Body of pancreas (tissue), 4 donors: Measurements from ENCODE around the gene ADA. TPM values are rescaled to one million over a fixed set of nuclear protein-coding genes. Genes with fewer than 3 reads are reported as not detected.

Experiments
- ATAC-seq: fragments of 150-250 bp; one replicate; pipeline ENCODE4 v1.9.1; 2016
- DNase-seq, 4 donors: peaks; one replicate each; pipeline ENCODE4 v3.0.0-alpha.2; 2019
- H3K27ac ChIP-seq, 4 donors: fragments of 200-600 bp; sonication (generic); 1 replicate in 3 of 4; 2 replicates in 1 of 4; pipeline versions ENCODE4 v1.5.1 to v1.6.1; 2016 to 2019; ENCODE audit warnings: mild to moderate bottlenecking in 1 of 4, mixed read lengths in 1 of 4, moderate library complexity in 1 of 4
- H3K27me3 ChIP-seq, 2 donors: fragments of 200-600 bp; sonication (generic); one replicate each; pipeline ENCODE4 v1.6.0; 2016; ENCODE audit warnings: mild to moderate bottlenecking in 1 of 2
- H3K36me3 ChIP-seq, 2 donors: fragments of 200-600 bp; sonication (generic); replicated peaks in 1 of 2; 2 replicates each; pipeline ENCODE4 v1.5.1; 2016; ENCODE audit warnings: low read depth in 2 of 2; ENCODE audit not compliant: insufficient read depth in 1 of 2
- H3K4me1 ChIP-seq: fragments of 200-600 bp; sonication (generic); one replicate; pipeline ENCODE4 v1.6.0; 2016
- H3K4me3 ChIP-seq, 2 donors: fragments of 200-600 bp; sonication (generic); 1 replicate in 1 of 2; 2 replicates in 1 of 2; pipeline ENCODE4 v1.5.1; 2016 to 2019
- H3K9me3 ChIP-seq, 3 donors: fragments of 200-600 bp; sonication (generic); 1 replicate in 2 of 3; 2 replicates in 1 of 3; pipeline ENCODE4 v1.5.1; 2016
- CTCF ChIP-seq, 7 experiments: fragments of 450-650 bp in 4 of 7; fragments of 200-600 bp in 3 of 7; sonication (generic) in 3 of 7; IDR thresholded peaks; one replicate each; pipeline ENCODE4 v1.5.1; 2016 to 2019; ENCODE audit warnings: antibody characterized with exemption in 7 of 7
- POLR2A ChIP-seq, 3 donors: fragments of 450-650 bp; IDR thresholded peaks; one replicate each; pipeline ENCODE4 v1.6.1; 2016; ENCODE audit warnings: antibody characterized with exemption in 3 of 3, mild to moderate bottlenecking in 2 of 3
- WGBS, 2 donors: methylation state at CpG; one replicate each; pipeline ENCODE4 v1.1.5; 2017; 5-methylcytosine and 5-hydroxymethylcytosine counted together
- intact Hi-C: fragments of 100-400 bp; cut with DNase I; formaldehyde crosslinking; loops from one replicate; pipeline ENCODE4 v1.15.1; 2023
- total RNA-seq, 2 donors: library from RNA; depleted of rRNA; stranded (reverse); fragments of >200 nt; gene quantifications; one replicate each; pipeline ENCODE4 v1.1.0, GENCODE V29; 2016

The ADA gene
- total RNA-seq, 2 donors from 2014 or later: 3.3 to 7.8 TPM

- Histone ChIP-seq H3K27ac (no peak overlapping the region), H3K4me1 (no peaks in the 10 kb centered on the region), H3K9me3 (no peaks in the 10 kb centered on the region), H3K36me3 (peaks cover 0 to 2% of the 10 kb centered on the region in 2 donors), H3K27me3 (no peaks in the 10 kb centered on the region), H3K4me3 (no peak overlapping the region)
- no peak for ATAC-seq
- intact Hi-C loops: no loop called here
- WGBS, 2 donors: 94 to 98% methylated on average over 15 to 19 of the region's 19 CpGs
- no peak for DNase-seq
- TF ChIP-seq POLR2A (IDR thresholded peaks at IDR 0.05) (no peak), CTCF (IDR thresholded peaks at IDR 0.05) (no peak)
Observed at GRCh38 chr20:44622501-44623270, 28.8 kb downstream of the ADA start.

GRCh38 chr20:44621939-44622338, 29.6 kb downstream of the ADA start:
- DNase-seq (no peak), ATAC-seq (no peak)
- no peak overlapping the region for H3K4me3 ChIP-seq
- no peaks in the 10 kb centered on the region for H3K27me3 ChIP-seq
- no peak overlapping the region for H3K27ac ChIP-seq
- no peaks in the 10 kb centered on the region for H3K9me3 ChIP-seq
- no peak for TF ChIP-seq CTCF (IDR thresholded peaks at IDR 0.05)
- no peak for TF ChIP-seq POLR2A (IDR thresholded peaks at IDR 0.05)
- 96 to 98% methylated on average over 8 of the region's 8 CpGs for WGBS, 2 donors
- peaks cover 0 to 2% of the 10 kb centered on the region in 2 donors for H3K36me3 ChIP-seq
- H3K4me1 ChIP-seq: no peaks in the 10 kb centered on the region
- intact Hi-C loops: no loop called here

- DNase-seq: no peak
- ATAC-seq: no peak
- Histone ChIP-seq H3K4me1 (no peaks in the 10 kb centered on the region), H3K27ac (no peak overlapping the region), H3K36me3 (peaks cover 0 to 2% of the 10 kb centered on the region in 2 donors), H3K9me3 (no peaks in the 10 kb centered on the region), H3K4me3 (no peak overlapping the region), H3K27me3 (no peaks in the 10 kb centered on the region)
- 93% methylated on average over 5 of the region's 5 CpGs for WGBS, 2 donors
- TF ChIP-seq POLR2A (IDR thresholded peaks at IDR 0.05) (no peak), CTCF (IDR thresholded peaks at IDR 0.05) (no peak)
- intact Hi-C loops: no loop called here
Observed at GRCh38 chr20:44621325-44621724, 30.2 kb downstream of the ADA start.

- DNase-seq: no peak
- Histone ChIP-seq H3K4me1 (no peaks in the 10 kb centered on the region), H3K27me3 (no peaks in the 10 kb centered on the region), H3K9me3 (no peaks in the 10 kb centered on the region), H3K4me3 (no peak overlapping the region), H3K27ac (no peak overlapping the region), H3K36me3 (peaks cover 0 to 2% of the 10 kb centered on the region in 2 donors)
- WGBS, 2 donors: 89 to 92% methylated on average over 2 to 5 of the region's 5 CpGs
- intact Hi-C loops: no loop called here
- TF ChIP-seq POLR2A (IDR thresholded peaks at IDR 0.05) (no peak), CTCF (IDR thresholded peaks at IDR 0.05) (no peak)
- ATAC-seq: no peak
Observed at GRCh38 chr20:44620030-44620429, 31.5 kb downstream of the ADA start.

GRCh38 chr20:44619294-44619693, 32.2 kb downstream of the ADA start:
- ATAC-seq: no peak
- WGBS, 2 donors: 91 to 94% methylated on average over 7 of the region's 7 CpGs
- Histone ChIP-seq H3K27me3 (no peaks in the 10 kb centered on the region), H3K27ac (no peak overlapping the region), H3K36me3 (peaks cover 0 to 2% of the 10 kb centered on the region in 2 donors), H3K9me3 (no peaks in the 10 kb centered on the region), H3K4me1 (no peaks in the 10 kb centered on the region), H3K4me3 (no peak overlapping the region)
- TF ChIP-seq CTCF (IDR thresholded peaks at IDR 0.05) (no peak), POLR2A (IDR thresholded peaks at IDR 0.05) (no peak)
- no peak for DNase-seq
- intact Hi-C loops: loop anchor here (10.0 kb wide), 2 partner anchors 84 to 394 kb away; no protein-coding TSS in a partner anchor
